Gastrocnemius medialis (tissue), 4 donors: ENCODE results near the gene MEG3.

Source experiments
- CTCF ChIP-seq, 5 experiments: fragments of 450-650 bp in 3 of 5; fragments of 200-600 bp in 2 of 5; sonication (generic) in 2 of 5; IDR thresholded peaks in 4 of 5; conservative IDR thresholded peaks in 1 of 5; 1 replicate in 4 of 5; 2 replicates in 1 of 5; pipeline ENCODE4 v1.5.1; 2016 to 2019; ENCODE audit warnings: antibody characterized with exemption in 5 of 5, mild to moderate bottlenecking in 3 of 5, moderate library complexity in 3 of 5
- POLR2A ChIP-seq, 2 donors: fragments of 450-650 bp; IDR thresholded peaks; one replicate each; pipeline ENCODE4 v1.6.1; 2017; ENCODE audit warnings: antibody characterized with exemption in 2 of 2, mild to moderate bottlenecking in 2 of 2, moderate library complexity in 2 of 2

- TF ChIP-seq CTCF (IDR thresholded peaks at IDR 0.05 in 4 of 5, conservative IDR thresholded peaks at IDR 0.05 in 1 of 5) (no peak), POLR2A (IDR thresholded peaks at IDR 0.05) (no peak)
Observed at GRCh38 chr14:100880271-100881101, 54.6 kb downstream of the MEG3 start.
